HG03175 (cell line): Measurements from ENCODE around the gene GUCA2B.

ENCODE experiments used
- ATAC-seq: cut with Tn5 transposase; IDR thresholded peaks from one replicate; pipeline ENCODE4 v1.9.1; 2021; ENCODE audit warnings: mild to moderate bottlenecking, moderate library complexity; ENCODE audit not compliant: unreplicated experiment

GUCA2B gene

GRCh38 chr1:42165511-42166210 lies 12.5 kb downstream of the GUCA2B start:
- no peak for ATAC-seq

- no peak for ATAC-seq
Measured at GRCh38 chr1:42167611-42168390, 14.6 kb downstream of the GUCA2B start.

GRCh38 chr1:42168391-42168670 lies 15.1 kb downstream of the GUCA2B start:
- no peak for ATAC-seq

- no peak for ATAC-seq
Measured at GRCh38 chr1:42168763-42169162, 15.6 kb downstream of the GUCA2B start.

- no peak for ATAC-seq
Measured at GRCh38 chr1:42170779-42171621, 17.8 kb downstream of the GUCA2B start.

GRCh38 chr1:42171679-42172266 lies 18.6 kb downstream of the GUCA2B start:
- ATAC-seq, result no peak

GRCh38 chr1:42172381-42173133 lies 19.3 kb downstream of the GUCA2B start:
- ATAC-seq, result no peak

GRCh38 chr1:42173155-42173933 lies 20.1 kb downstream of the GUCA2B start:
- no peak for ATAC-seq

- ATAC-seq, result no peak
Measured at GRCh38 chr1:42173961-42174735, 20.9 kb downstream of the GUCA2B start.

- no peak for ATAC-seq
Measured at GRCh38 chr1:42175314-42176054, 22.3 kb downstream of the GUCA2B start.

- ATAC-seq, result peak; percentile 46
Measured at GRCh38 chr1:42176902-42177519, 23.8 kb downstream of the GUCA2B start.

- ATAC-seq, result no peak
Measured at GRCh38 chr1:42177541-42177981, 24.4 kb downstream of the GUCA2B start.

- no peak for ATAC-seq
Measured at GRCh38 chr1:42178249-42178648, 25.0 kb downstream of the GUCA2B start.

GRCh38 chr1:42179275-42179674 lies 26.1 kb downstream of the GUCA2B start:
- ATAC-seq, result no peak

- ATAC-seq, result no peak
Measured at GRCh38 chr1:42179900-42180329, 26.7 kb downstream of the GUCA2B start.

GRCh38 chr1:42181687-42182086 lies 28.5 kb downstream of the GUCA2B start:
- no peak for ATAC-seq

- no peak for ATAC-seq
Measured at GRCh38 chr1:42183210-42183956, 30.2 kb downstream of the GUCA2B start.
